HEK293 (cell line): ENCODE measurements around the gene PMEL.
A peak's percentile ranks its signal among the peaks of the same experiment; 100 is the strongest.

Experiments used
- BCL11A ChIP-seq: fragments of 450-650 bp; formaldehyde crosslinking; IDR thresholded peaks from 2 replicates; pipeline ENCODE4 v1.5.1; 2016; ENCODE audit warnings: low read depth, missing biosample characterization, missing genetic modification characterization
- GFI1B ChIP-seq: fragments of 450-650 bp; formaldehyde crosslinking; IDR thresholded peaks from 2 replicates; pipeline ENCODE4 v1.5.1; 2016; ENCODE audit warnings: missing biosample characterization, missing genetic modification characterization
- GLI2 ChIP-seq: fragments of 450-650 bp; formaldehyde crosslinking; IDR thresholded peaks from 2 replicates; pipeline ENCODE4; 2017; ENCODE audit warnings: missing biosample characterization, missing genetic modification characterization, low read depth, borderline replicate concordance
- SP7 ChIP-seq: fragments of 450-650 bp; formaldehyde crosslinking; IDR thresholded peaks from 2 replicates; pipeline ENCODE4 v1.5.1; 2016; ENCODE audit warnings: missing biosample characterization, missing genetic modification characterization
- YY1 ChIP-seq: fragments of 450-650 bp; formaldehyde crosslinking; IDR thresholded peaks from 2 replicates; pipeline ENCODE4 v1.5.1; 2018; ENCODE audit warnings: missing biosample characterization, missing genetic modification characterization
- ZBTB21 ChIP-seq: fragments of 450-650 bp; formaldehyde crosslinking; IDR thresholded peaks from 2 replicates; pipeline ENCODE4 v1.5.1; 2017; ENCODE audit warnings: missing biosample characterization, missing genetic modification characterization
- ZFHX2 ChIP-seq: fragments of 450-650 bp; formaldehyde crosslinking; conservative IDR thresholded peaks from 2 replicates; pipeline ENCODE4 v1.5.1; 2016; ENCODE audit warnings: missing biosample characterization, missing genetic modification characterization
- ZIC2 ChIP-seq: fragments of 450-650 bp; formaldehyde crosslinking; IDR thresholded peaks from 2 replicates; pipeline ENCODE4 v1.5.1; 2016; ENCODE audit warnings: missing biosample characterization, missing genetic modification characterization
- ZNF140 ChIP-seq: fragments of 450-650 bp; formaldehyde crosslinking; IDR thresholded peaks from 2 replicates; pipeline ENCODE4 v1.5.1; 2016; ENCODE audit warnings: missing biosample characterization, missing genetic modification characterization
- ZNF274 ChIP-seq, 2 experiments: fragments of 200-500 bp in 1 of 2; fragments of 450-650 bp in 1 of 2; sonication (Bioruptor generic) in 1 of 2; formaldehyde crosslinking in 1 of 2; IDR thresholded peaks; 2 replicates each; pipeline versions ENCODE4 v1.5.1 to v1.6.1; 2014 to 2016; ENCODE audit warnings: borderline replicate concordance in 1 of 2, inconsistent platforms in 1 of 2, low read length in 1 of 2, missing biosample characterization in 1 of 2, missing genetic modification characterization in 1 of 2
- ZNF324 ChIP-seq: fragments of 450-650 bp; formaldehyde crosslinking; IDR thresholded peaks from 2 replicates; pipeline ENCODE4 v1.5.1; 2016; ENCODE audit warnings: missing biosample characterization, missing genetic modification characterization
- ZNF37A ChIP-seq: fragments of 450-650 bp; IDR thresholded peaks from 2 replicates; pipeline ENCODE4 v1.5.1; 2018; ENCODE audit warnings: missing biosample characterization, missing genetic modification characterization
- ZNF391 ChIP-seq: fragments of 450-650 bp; formaldehyde crosslinking; IDR thresholded peaks from 2 replicates; pipeline ENCODE4 v1.5.1; 2016; ENCODE audit warnings: low read depth, missing biosample characterization, missing genetic modification characterization, borderline replicate concordance
- ZNF521 ChIP-seq: fragments of 450-650 bp; formaldehyde crosslinking; IDR thresholded peaks from 2 replicates; pipeline ENCODE4 v1.5.1; 2017; ENCODE audit warnings: missing biosample characterization, mild to moderate bottlenecking, missing genetic modification characterization
- ZNF529 ChIP-seq: fragments of 450-650 bp; formaldehyde crosslinking; IDR thresholded peaks from 2 replicates; pipeline ENCODE4 v1.5.1; 2017; ENCODE audit warnings: missing genetic modification characterization, missing biosample characterization; ENCODE audit not compliant: insufficient replicate concordance
- ZNF549 ChIP-seq: fragments of 450-650 bp; IDR thresholded peaks from 2 replicates; pipeline ENCODE4 v1.5.1; 2018; ENCODE audit warnings: missing biosample characterization, missing genetic modification characterization, mild to moderate bottlenecking, inconsistent platforms, moderate library complexity
- ZNF596 ChIP-seq: fragments of 450-650 bp; IDR thresholded peaks from 2 replicates; pipeline ENCODE4 v1.5.0; 2018; ENCODE audit warnings: missing biosample characterization, mild to moderate bottlenecking, missing genetic modification characterization, moderate library complexity
- ZNF747 ChIP-seq: fragments of 450-650 bp; formaldehyde crosslinking; IDR thresholded peaks from 2 replicates; pipeline ENCODE4 v1.5.1; 2016; ENCODE audit warnings: missing biosample characterization, missing genetic modification characterization
- ZNF777 ChIP-seq: fragments of 450-650 bp; formaldehyde crosslinking; IDR thresholded peaks from 2 replicates; pipeline ENCODE4 v1.5.1; 2017; ENCODE audit warnings: missing biosample characterization, missing genetic modification characterization, borderline replicate concordance
- ZXDB ChIP-seq: fragments of 450-650 bp; formaldehyde crosslinking; IDR thresholded peaks from 2 replicates; pipeline ENCODE4 v1.5.1; 2016; ENCODE audit warnings: missing biosample characterization, missing genetic modification characterization
- TF ChIP-seq, protein P1 (sequence below): fragments of 450-650 bp; formaldehyde crosslinking; IDR thresholded peaks from 2 replicates; pipeline ENCODE4 v1.5.1; 2016; ENCODE audit warnings: missing biosample characterization, missing genetic modification characterization, low read depth
- TF ChIP-seq, protein P2 (sequence below): fragments of 450-650 bp; formaldehyde crosslinking; IDR thresholded peaks from 2 replicates; pipeline ENCODE4 v1.5.1; 2016; ENCODE audit warnings: missing biosample characterization, missing genetic modification characterization
- TF ChIP-seq, protein P3 (sequence below): fragments of 450-650 bp; formaldehyde crosslinking; IDR thresholded peaks from 2 replicates; pipeline ENCODE4 v1.5.1; 2016; ENCODE audit warnings: missing biosample characterization, missing genetic modification characterization
- TF ChIP-seq, protein P4 (sequence below): fragments of 450-650 bp; formaldehyde crosslinking; IDR thresholded peaks from 2 replicates; pipeline ENCODE4 v1.5.1; 2016; ENCODE audit warnings: missing biosample characterization, missing genetic modification characterization

Gene PMEL

DNA sequence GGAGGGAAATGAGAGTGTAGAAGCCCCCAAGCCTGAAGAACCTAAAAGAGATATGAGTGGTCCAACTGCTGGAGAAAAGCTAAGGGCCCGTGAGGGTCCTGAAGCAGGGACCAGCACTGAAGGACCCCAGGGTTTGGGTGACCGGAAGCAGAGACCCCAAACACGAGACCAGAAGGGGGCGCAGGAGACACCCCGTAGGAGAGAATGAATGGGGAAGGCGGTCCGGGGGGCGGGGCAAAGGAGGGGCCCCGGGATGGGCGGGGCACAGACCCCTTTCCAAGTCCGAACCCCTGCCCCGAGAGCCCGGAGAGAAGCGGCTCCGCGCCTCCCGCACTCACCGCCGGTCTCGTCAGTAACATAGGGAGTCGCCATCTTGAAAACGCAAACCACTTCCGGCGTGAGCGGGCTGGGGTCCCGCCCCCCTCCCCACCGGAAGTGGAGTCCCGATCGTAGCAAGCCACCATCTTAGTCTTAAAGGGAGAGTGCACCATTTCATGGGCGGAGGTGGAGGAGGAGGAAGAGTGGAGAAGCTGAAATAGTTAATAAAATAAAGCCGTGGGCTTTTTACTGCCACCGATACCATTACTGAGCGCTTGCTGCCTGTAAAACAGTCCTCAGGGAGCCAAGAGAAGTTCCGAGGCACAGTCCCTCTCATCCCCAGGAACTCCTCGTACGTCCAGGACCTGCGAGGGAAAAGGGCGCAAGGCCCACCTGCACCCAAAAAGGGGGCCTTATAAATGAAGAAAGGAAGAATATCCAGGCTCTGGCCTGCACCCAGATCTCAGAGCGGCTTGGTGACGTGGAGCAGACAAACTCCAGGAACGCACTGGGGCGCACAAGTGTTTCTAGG is 38.9 kb downstream of the PMEL start (continued):
- TF ChIP-seq, protein P1, sequence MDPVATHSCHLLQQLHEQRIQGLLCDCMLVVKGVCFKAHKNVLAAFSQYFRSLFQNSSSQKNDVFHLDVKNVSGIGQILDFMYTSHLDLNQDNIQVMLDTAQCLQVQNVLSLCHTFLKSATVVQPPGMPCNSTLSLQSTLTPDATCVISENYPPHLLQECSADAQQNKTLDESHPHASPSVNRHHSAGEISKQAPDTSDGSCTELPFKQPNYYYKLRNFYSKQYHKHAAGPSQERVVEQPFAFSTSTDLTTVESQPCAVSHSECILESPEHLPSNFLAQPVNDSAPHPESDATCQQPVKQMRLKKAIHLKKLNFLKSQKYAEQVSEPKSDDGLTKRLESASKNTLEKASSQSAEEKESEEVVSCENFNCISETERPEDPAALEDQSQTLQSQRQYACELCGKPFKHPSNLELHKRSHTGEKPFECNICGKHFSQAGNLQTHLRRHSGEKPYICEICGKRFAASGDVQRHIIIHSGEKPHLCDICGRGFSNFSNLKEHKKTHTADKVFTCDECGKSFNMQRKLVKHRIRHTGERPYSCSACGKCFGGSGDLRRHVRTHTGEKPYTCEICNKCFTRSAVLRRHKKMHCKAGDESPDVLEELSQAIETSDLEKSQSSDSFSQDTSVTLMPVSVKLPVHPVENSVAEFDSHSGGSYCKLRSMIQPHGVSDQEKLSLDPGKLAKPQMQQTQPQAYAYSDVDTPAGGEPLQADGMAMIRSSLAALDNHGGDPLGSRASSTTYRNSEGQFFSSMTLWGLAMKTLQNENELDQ: no peak
- TF ChIP-seq ZIC2 (tag by site-specific recombination) (no peak), ZNF549 (tag by site-specific recombination) (no peak), YY1 (tag by site-specific recombination) (peak; percentile 75), SP7 (tag by site-specific recombination) (peak; percentile 70), ZNF747 (tag by site-specific recombination) (no peak), ZFHX2 (tag by site-specific recombination) (peak; percentile 59), ZNF521 (no peak), ZNF529 (tag by site-specific recombination) (no peak), GFI1B (tag by site-specific recombination) (no peak), ZNF324 (tag by site-specific recombination) (peak; percentile 75; the same call in 1 of the 2 replicates), ZNF596 (tag by site-specific recombination) (no peak), BCL11A (tag by site-specific recombination) (peak; percentile 4; the same call in 1 of the 2 replicates), ZNF777 (tag by site-specific recombination) (no peak; the same call in 1 of the 2 replicates), ZNF391 (tag by site-specific recombination) (peak; percentile 66; the same call in 1 of the 2 replicates), ZNF274 (IDR thresholded peaks at IDR 0.05; ENCODE audit: low read length) (no peak), ZNF274 (tag by site-specific recombination; IDR thresholded peaks at IDR 0.05; ENCODE audit: borderline replicate concordance) (no peak), ZXDB (tag by site-specific recombination) (peak; percentile 95), ZNF37A (tag by site-specific recombination) (no peak), GLI2 (tag by site-specific recombination) (no peak), ZBTB21 (tag by site-specific recombination) (no peak), ZNF140 (tag by site-specific recombination) (no peak)
- TF ChIP-seq, protein P2, sequence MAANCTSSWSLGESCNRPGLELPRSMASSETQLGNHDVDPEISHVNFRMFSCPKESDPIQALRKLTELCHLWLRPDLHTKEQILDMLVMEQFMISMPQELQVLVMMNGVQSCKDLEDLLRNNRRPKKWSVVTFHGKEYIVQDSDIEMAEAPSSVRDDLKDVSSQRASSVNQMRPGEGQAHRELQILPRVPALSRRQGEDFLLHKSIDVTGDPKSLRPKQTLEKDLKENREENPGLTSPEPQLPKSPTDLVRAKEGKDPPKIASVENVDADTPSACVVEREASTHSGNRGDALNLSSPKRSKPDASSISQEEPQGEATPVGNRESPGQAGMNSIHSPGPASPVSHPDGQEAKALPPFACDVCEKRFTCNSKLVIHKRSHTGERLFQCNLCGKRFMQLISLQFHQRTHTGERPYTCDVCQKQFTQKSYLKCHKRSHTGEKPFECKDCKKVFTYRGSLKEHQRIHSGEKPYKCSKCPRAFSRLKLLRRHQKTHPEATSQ (tag by site-specific recombination): no peak
- TF ChIP-seq, protein P3, sequence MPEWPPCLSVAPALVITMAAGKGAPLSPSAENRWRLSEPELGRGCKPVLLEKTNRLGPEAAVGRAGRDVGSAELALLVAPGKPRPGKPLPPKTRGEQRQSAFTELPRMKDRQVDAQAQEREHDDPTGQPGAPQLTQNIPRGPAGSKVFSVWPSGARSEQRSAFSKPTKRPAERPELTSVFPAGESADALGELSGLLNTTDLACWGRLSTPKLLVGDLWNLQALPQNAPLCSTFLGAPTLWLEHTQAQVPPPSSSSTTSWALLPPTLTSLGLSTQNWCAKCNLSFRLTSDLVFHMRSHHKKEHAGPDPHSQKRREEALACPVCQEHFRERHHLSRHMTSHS (tag by site-specific recombination): no peak
- TF ChIP-seq, protein P4, sequence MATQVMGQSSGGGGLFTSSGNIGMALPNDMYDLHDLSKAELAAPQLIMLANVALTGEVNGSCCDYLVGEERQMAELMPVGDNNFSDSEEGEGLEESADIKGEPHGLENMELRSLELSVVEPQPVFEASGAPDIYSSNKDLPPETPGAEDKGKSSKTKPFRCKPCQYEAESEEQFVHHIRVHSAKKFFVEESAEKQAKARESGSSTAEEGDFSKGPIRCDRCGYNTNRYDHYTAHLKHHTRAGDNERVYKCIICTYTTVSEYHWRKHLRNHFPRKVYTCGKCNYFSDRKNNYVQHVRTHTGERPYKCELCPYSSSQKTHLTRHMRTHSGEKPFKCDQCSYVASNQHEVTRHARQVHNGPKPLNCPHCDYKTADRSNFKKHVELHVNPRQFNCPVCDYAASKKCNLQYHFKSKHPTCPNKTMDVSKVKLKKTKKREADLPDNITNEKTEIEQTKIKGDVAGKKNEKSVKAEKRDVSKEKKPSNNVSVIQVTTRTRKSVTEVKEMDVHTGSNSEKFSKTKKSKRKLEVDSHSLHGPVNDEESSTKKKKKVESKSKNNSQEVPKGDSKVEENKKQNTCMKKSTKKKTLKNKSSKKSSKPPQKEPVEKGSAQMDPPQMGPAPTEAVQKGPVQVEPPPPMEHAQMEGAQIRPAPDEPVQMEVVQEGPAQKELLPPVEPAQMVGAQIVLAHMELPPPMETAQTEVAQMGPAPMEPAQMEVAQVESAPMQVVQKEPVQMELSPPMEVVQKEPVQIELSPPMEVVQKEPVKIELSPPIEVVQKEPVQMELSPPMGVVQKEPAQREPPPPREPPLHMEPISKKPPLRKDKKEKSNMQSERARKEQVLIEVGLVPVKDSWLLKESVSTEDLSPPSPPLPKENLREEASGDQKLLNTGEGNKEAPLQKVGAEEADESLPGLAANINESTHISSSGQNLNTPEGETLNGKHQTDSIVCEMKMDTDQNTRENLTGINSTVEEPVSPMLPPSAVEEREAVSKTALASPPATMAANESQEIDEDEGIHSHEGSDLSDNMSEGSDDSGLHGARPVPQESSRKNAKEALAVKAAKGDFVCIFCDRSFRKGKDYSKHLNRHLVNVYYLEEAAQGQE (tag by site-specific recombination): no peak
